Peyer's patch (tissue), 4 donors: ENCODE results near the gene KAZN. TPM values are rescaled to one million over a fixed set of nuclear protein-coding genes. Genes with fewer than 3 reads are reported as not detected.

ENCODE experiments used
- DNase-seq, 3 donors: peaks; one replicate each; pipeline ENCODE4 v3.0.0-alpha.2; 2017 to 2019
- H3K27ac ChIP-seq, 4 donors: fragments of 200-600 bp; sonication (generic); one replicate each; pipeline ENCODE4 v1.5.1; 2016 to 2019
- H3K27me3 ChIP-seq, 2 donors: fragments of 200-600 bp; sonication (generic); one replicate each; pipeline ENCODE4 v1.5.1; 2019
- H3K36me3 ChIP-seq, 3 donors: fragments of 200-600 bp; sonication (generic); one replicate each; pipeline ENCODE4 v1.5.1; 2016 to 2019
- H3K4me1 ChIP-seq, 4 donors: fragments of 200-600 bp; sonication (generic); one replicate each; pipeline ENCODE4 v1.5.1; 2016 to 2019
- H3K4me3 ChIP-seq, 4 donors: fragments of 200-600 bp; sonication (generic); 1 replicate in 3 of 4; 2 replicates in 1 of 4; pipeline ENCODE4 v1.5.1; 2016 to 2019; ENCODE audit warnings: mild to moderate bottlenecking in 1 of 4
- H3K9me3 ChIP-seq, 4 donors: fragments of 200-600 bp; sonication (generic); one replicate each; pipeline ENCODE4 v1.5.1; 2016 to 2019; ENCODE audit warnings: mild to moderate bottlenecking in 1 of 4
- POLR2A ChIP-seq, 2 donors: fragments of 450-650 bp; IDR thresholded peaks; one replicate each; pipeline ENCODE4 v1.5.1; 2017; ENCODE audit warnings: antibody characterized with exemption in 2 of 2, mild to moderate bottlenecking in 2 of 2, moderate library complexity in 2 of 2
- total RNA-seq, 4 donors: library from RNA; depleted of rRNA; stranded (reverse); fragments of >200 nt; gene quantifications; one replicate each; pipeline ENCODE4 v1.1.0, GENCODE V29; 2016
- TF ChIP-seq, protein P1 (sequence below), 6 experiments: fragments of 450-650 bp in 4 of 6; fragments of 200-600 bp in 2 of 6; sonication (generic) in 1 of 6; IDR thresholded peaks; one replicate each; pipeline ENCODE4 v1.5.1; 2017 to 2019; ENCODE audit warnings: antibody characterized with exemption in 6 of 6, mild to moderate bottlenecking in 3 of 6, moderate library complexity in 1 of 6

Gene KAZN
- total RNA-seq, 4 donors from 2014 or later, result 14.9 to 25.5 (median 21.7) TPM

GRCh38 chr1:14786109-14786675 lies 187.7 kb downstream of the KAZN start:
- H3K9me3 ChIP-seq, result no peaks in the 10 kb centered on the region
- no peak overlapping the region for H3K4me3 ChIP-seq
- H3K36me3 ChIP-seq, result no peaks in the 10 kb centered on the region
- no peaks in the 10 kb centered on the region for H3K4me1 ChIP-seq
- no peak for DNase-seq
- H3K27ac ChIP-seq, result no peak overlapping the region
- no peaks in the 10 kb centered on the region for H3K27me3 ChIP-seq
- TF ChIP-seq POLR2A (IDR thresholded peaks at IDR 0.05), result no peak
- TF ChIP-seq, protein P1, sequence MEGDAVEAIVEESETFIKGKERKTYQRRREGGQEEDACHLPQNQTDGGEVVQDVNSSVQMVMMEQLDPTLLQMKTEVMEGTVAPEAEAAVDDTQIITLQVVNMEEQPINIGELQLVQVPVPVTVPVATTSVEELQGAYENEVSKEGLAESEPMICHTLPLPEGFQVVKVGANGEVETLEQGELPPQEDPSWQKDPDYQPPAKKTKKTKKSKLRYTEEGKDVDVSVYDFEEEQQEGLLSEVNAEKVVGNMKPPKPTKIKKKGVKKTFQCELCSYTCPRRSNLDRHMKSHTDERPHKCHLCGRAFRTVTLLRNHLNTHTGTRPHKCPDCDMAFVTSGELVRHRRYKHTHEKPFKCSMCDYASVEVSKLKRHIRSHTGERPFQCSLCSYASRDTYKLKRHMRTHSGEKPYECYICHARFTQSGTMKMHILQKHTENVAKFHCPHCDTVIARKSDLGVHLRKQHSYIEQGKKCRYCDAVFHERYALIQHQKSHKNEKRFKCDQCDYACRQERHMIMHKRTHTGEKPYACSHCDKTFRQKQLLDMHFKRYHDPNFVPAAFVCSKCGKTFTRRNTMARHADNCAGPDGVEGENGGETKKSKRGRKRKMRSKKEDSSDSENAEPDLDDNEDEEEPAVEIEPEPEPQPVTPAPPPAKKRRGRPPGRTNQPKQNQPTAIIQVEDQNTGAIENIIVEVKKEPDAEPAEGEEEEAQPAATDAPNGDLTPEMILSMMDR (IDR thresholded peaks at IDR 0.05), result no peak

GRCh38 chr1:14786681-14787080 lies 188.2 kb downstream of the KAZN start:
- Histone ChIP-seq H3K4me1 (no peaks in the 10 kb centered on the region), H3K36me3 (no peaks in the 10 kb centered on the region), H3K4me3 (no peak overlapping the region), H3K27me3 (no peaks in the 10 kb centered on the region), H3K9me3 (no peaks in the 10 kb centered on the region), H3K27ac (no peak overlapping the region)
- no peak for TF ChIP-seq POLR2A (IDR thresholded peaks at IDR 0.05)
- TF ChIP-seq, protein P1 (IDR thresholded peaks at IDR 0.05), result no peak
- no peak for DNase-seq

- Histone ChIP-seq H3K36me3 (no peaks in the 10 kb centered on the region), H3K9me3 (no peaks in the 10 kb centered on the region), H3K27ac (no peak overlapping the region), H3K4me3 (no peak overlapping the region), H3K4me1 (no peaks in the 10 kb centered on the region), H3K27me3 (no peaks in the 10 kb centered on the region)
- DNase-seq, result no peak
- TF ChIP-seq POLR2A (IDR thresholded peaks at IDR 0.05), result no peak
- TF ChIP-seq, protein P1 (IDR thresholded peaks at IDR 0.05), result no peak
These were observed 189.1 kb downstream of the KAZN start for GRCh38 chr1:14787604-14788003.

GRCh38 chr1:14788080-14788479 lies 189.6 kb downstream of the KAZN start:
- no peak overlapping the region for H3K4me3 ChIP-seq
- no peaks in the 10 kb centered on the region for H3K27me3 ChIP-seq
- no peak for TF ChIP-seq POLR2A (IDR thresholded peaks at IDR 0.05)
- TF ChIP-seq, protein P1 (IDR thresholded peaks at IDR 0.05), result no peak
- no peak overlapping the region for H3K27ac ChIP-seq
- no peak for DNase-seq
- H3K9me3 ChIP-seq, result no peaks in the 10 kb centered on the region
- H3K4me1 ChIP-seq, result no peaks in the 10 kb centered on the region
- H3K36me3 ChIP-seq, result no peaks in the 10 kb centered on the region

- H3K9me3 ChIP-seq, result no peaks in the 10 kb centered on the region
- no peak for DNase-seq
- no peak overlapping the region for H3K27ac ChIP-seq
- no peaks in the 10 kb centered on the region for H3K27me3 ChIP-seq
- no peak for TF ChIP-seq POLR2A (IDR thresholded peaks at IDR 0.05)
- TF ChIP-seq, protein P1 (IDR thresholded peaks at IDR 0.05), result no peak
- H3K4me3 ChIP-seq, result no peak overlapping the region
- H3K36me3 ChIP-seq, result no peaks in the 10 kb centered on the region
- no peaks in the 10 kb centered on the region for H3K4me1 ChIP-seq
These were observed 192.5 kb downstream of the KAZN start for GRCh38 chr1:14790982-14791381.

DNA sequence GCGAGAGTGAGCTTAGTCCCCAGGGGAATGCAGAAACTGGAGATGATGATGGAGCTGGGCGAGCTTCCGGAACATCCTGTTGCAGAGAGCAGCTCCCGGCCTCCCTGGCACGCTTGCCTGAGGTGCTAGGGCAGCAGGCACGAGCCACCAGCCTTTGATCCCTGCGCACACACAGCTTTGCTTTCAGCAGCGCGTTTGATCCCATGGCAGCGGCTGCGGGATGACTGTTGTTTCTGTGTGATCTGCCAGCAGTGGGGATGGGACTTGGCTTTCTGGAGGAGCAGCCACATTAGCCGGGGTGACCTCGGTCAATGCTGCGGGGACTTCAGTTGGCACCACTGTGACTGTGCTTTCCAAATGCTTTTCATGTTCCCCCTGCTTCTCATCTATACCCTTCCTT lies 193.2 kb downstream of the KAZN start:
- no peak for TF ChIP-seq POLR2A (IDR thresholded peaks at IDR 0.05)
- TF ChIP-seq, protein P1 (IDR thresholded peaks at IDR 0.05), result no peak
- no peaks in the 10 kb centered on the region for H3K36me3 ChIP-seq
- H3K27ac ChIP-seq, result no peak overlapping the region
- DNase-seq, result no peak
- H3K4me3 ChIP-seq, result no peak overlapping the region
- H3K4me1 ChIP-seq, result no peaks in the 10 kb centered on the region
- H3K27me3 ChIP-seq, result no peaks in the 10 kb centered on the region
- H3K9me3 ChIP-seq, result no peaks in the 10 kb centered on the region
